NOMO-1 treated with dmso at 0.1 percent for 144 hours (cell line): ENCODE results near the gene RAB4A.
A peak's percentile ranks its signal among the peaks of the same experiment; 100 is the strongest.
"Not testable (repeated sequence)": the region's sequence is repeated elsewhere in the genome, so short reads cannot be mapped to it uniquely, and the experiment has no call there.

Source experiments
- DNase-seq: peaks from one replicate; lab custom pipeline; 2025; ENCODE audit not compliant: unreplicated experiment; lab: John Stamatoyannopoulos, UW

Gene RAB4A

GRCh38 chr1:229271448-229272159, 693 bp downstream of the RAB4A start:
- DNase-seq: peak; percentile 6

DNA sequence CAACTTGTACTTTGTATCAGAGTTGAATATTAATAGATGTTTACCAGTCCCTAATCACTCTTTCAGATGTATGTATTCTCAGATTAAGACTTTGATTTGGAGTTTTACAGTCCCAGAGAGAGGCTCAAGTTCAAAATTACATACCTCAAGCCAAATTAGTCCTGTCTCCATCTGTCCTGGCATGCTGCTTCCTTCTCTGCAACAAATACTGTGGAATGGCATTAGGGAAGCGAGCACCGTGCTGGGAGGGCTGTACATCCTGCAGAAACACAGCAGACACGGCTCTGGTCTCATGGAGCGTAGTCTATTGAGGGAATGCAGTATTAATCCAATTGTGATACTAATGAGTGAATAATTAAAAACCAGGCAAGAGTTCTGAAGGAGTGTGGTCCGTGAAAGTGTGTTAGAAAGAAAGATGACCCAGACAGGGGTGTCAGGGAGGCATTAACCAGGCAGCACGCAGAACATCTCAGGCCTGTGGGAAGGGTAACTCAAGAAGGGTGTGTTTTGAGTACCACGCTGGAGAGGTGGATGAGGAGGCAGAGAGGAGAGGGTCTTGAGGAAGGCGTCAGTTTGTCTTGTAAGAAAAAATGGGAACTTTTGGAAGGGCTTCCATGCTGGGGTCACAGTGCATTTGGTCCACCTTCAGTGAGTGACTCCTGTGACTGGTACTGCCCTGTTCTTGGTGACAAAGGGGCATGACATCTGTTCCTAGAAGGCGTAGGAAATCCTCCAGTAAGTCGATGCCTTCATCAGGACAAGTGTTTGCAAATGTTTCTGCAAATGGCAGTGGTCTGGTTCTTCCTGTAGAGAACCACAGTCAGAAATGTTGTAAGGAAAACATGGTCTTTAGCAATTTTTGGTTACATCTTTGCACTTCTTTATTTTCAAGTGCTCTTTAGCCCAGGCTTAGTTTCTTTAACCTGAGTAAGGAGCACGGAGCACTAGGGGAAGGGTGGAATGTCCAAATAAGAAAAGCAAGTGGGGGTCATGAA, 1.6 kb downstream of the RAB4A start:
- DNase-seq: no peak

- DNase-seq: no peak
Observed at GRCh38 chr1:229273507-229274232, 2.8 kb downstream of the RAB4A start.

GRCh38 chr1:229275005-229275404, 4.1 kb downstream of the RAB4A start:
- no peak for DNase-seq

GRCh38 chr1:229278120-229278741, 7.3 kb downstream of the RAB4A start:
- no peak for DNase-seq

DNA sequence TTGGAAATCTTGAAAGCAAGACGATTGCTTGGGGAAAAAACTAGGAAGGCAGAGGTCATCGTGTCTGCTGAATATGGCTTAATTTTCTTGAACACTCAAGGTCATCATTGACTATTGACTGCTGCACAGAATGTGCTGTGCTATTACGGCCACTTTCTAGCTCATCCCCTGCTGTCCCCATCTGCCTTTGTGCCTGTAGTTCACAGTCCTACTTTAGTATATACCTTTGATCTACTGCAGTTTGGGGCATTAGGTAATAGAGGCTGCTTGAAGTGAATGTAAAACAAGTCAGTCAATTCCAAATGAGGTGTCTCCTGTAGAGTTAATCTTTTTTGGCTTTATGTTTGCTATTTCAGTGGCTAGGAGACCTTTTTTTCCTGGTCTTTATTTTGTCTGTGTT, 8.3 kb downstream of the RAB4A start:
- no peak for DNase-seq

DNA sequence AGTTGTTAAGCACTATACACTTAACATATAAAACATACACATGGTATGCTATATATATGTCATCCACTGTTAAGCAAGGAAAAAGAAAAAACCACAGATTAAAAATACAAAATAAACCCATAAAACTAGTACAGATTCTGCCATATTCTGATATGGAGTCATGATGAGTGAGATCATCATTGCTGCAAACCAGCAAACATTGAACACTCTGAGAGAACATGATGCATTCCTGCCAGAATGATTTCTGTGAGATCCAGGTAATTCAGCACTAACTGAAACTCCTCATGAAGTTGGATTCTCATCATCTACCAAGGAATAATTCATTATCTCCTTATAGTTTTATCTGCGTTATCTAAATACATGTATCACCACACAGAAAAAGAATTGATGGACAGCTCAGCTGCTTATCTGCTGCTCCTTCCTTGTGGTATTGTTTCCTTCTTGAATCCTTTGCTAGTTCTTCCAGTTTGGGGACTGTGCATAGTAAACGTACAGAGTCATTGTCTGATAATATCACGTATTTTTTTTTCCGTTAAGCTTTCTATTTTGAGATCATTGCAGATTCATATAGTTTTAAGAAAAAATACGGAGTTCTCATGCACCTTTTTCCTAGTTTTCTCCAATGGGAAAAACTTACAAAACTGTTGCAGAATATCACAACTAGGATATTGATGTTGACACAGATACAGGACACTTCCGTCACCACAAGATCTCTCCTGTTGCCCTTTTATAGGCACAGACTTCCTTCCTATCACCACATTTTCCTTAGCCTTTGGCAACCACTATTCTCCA, 9.3 kb downstream of the RAB4A start:
- DNase-seq: no peak

- no peak for DNase-seq
Observed at GRCh38 chr1:229280921-229281320, 10.0 kb downstream of the RAB4A start.

GRCh38 chr1:229281339-229281926, 10.5 kb downstream of the RAB4A start:
- DNase-seq: no peak

DNA sequence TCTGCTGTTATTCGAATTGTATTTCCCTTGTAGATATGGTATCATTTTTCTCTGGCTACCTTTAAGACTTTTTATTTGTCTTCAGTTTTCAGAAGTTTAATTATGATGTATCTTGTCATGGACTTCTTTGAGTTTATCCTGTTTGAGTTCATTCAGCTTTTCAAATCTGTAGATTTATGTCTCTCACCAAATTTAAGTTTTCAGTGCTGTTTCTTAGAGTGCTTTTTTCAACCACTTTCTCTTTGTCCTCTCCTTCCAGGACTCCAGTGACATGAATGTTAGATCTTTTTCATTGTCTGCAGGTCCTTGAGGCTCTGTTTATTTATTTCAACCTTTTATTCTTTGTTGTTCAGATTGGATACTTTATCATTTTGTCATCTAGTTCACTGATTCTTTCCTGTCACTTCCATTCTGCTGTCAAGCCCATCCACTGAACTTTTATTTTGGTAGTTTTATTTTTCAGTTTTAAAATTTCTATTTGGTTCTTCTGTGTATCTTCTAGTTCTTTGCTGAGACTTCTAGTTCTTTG, 11.4 kb downstream of the RAB4A start:
- DNase-seq: no peak

DNA sequence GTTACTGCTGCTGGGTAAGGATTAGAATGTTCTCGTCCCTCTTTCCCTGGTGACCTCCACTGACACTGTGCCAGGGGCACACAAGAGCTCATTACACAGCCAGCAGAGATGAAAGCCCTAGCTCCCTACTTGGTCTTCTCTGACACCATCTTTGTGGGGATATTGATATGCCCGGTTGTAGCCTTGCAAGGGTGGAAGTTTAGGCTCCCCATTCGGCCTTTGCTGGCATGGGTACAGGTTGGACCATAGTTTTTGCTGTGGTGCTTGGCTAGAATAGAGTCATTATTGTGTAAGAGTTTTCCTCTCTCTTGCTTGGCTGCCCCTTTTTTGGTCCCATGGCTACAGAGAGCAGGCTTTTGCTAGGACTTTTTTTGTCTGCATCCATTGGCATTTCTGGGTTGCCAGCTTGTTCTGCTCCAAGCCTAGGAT, 12.3 kb downstream of the RAB4A start:
- no peak for DNase-seq

- no peak for DNase-seq
Observed at GRCh38 chr1:229284887-229285286, 14.0 kb downstream of the RAB4A start.

- no peak for DNase-seq
Observed at GRCh38 chr1:229285440-229285839, 14.5 kb downstream of the RAB4A start.

DNA sequence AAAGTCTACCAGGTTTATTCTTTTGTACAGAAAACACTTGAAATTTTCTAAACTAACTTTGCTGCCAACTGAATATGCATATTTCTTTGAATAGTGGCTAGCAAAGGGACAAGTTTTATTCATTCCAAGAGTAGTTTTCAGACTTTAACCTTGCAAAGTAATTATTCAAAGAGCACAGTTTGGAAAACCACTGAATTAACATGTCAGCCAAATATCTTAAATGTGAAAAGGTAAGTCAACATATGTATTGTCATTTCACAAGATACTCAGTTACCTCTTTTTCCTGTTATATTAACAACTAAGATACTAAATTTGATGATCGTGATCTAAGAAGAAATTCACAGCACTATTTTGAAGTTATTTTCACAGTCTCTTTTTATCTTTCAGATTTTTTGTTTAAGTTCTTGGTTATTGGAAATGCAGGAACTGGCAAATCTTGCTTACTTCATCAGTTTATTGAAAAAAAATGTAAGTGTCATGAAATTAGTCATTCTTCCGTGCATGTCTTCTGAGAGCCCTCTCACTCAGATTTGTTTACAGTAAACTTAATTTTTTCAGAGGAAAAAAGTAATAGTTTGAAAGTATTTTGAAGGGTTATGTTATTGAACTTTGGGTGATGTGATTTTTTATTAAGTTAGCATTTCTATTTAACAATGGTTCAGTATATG, 15.3 kb downstream of the RAB4A start:
- DNase-seq: no peak

- DNase-seq: no peak
Observed at GRCh38 chr1:229287267-229287666, 16.4 kb downstream of the RAB4A start.

GRCh38 chr1:229288516-229288915, 17.6 kb downstream of the RAB4A start:
- no peak for DNase-seq

- DNase-seq: not testable (repeated sequence)
Observed at GRCh38 chr1:229291686-229292085, 20.8 kb downstream of the RAB4A start.

DNA sequence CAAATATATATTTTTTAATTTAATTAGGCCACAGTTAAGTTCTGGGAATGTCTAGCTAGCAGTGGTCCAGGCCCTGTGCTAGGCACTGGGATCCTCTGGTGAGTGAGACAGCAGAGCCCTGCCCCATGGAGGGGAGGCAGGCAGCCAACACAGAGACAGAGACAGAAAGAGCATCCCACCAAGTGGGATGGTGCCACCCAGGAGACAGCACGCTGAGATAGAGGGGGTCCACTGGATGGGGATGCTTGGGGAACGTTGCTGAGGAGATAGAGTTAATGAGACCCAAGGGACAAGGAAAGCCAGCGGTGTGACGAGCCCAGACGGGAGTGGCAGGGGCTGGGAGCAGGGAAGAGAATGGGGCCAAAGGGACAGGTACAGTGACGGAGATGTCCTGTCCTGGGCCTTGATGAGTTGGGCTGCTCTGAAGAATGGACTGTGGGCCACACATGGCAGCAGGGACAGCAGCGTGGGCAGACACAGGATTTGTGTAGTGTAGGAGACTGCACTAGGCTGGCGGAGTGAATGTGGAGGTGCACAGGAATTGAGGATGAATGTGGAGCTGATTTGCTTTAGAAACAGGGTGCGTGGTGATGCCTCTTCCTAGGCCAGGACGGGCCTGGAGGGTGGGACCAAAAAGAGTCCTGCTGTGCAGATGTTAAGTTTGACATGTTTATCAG, 22.8 kb downstream of the RAB4A start:
- no peak for DNase-seq
